ENCODE measurements around the gene RLF. TPM values are rescaled to one million over a fixed set of nuclear protein-coding genes. Genes with fewer than 3 reads are reported as not detected.
"Not testable (repeated sequence)": the region's sequence is repeated elsewhere in the genome, so short reads cannot be mapped to it uniquely, and the experiment has no call there.

RLF gene
- total RNA-seq, 6 experiments from 2014 or later = 7.2 to 10.2 (median 8.8) TPM

- DNase-seq = no peak
- peaks cover 11% of the 10 kb centered on the region for H3K4me1 Mint-ChIP-seq (ENCODE audit: low read depth)
- H3K36me3 Mint-ChIP-seq (ENCODE audit: low read depth) = peaks cover 6% of the 10 kb centered on the region; the same call in 1 of the 2 replicates
- TF ChIP-seq, protein P1, sequence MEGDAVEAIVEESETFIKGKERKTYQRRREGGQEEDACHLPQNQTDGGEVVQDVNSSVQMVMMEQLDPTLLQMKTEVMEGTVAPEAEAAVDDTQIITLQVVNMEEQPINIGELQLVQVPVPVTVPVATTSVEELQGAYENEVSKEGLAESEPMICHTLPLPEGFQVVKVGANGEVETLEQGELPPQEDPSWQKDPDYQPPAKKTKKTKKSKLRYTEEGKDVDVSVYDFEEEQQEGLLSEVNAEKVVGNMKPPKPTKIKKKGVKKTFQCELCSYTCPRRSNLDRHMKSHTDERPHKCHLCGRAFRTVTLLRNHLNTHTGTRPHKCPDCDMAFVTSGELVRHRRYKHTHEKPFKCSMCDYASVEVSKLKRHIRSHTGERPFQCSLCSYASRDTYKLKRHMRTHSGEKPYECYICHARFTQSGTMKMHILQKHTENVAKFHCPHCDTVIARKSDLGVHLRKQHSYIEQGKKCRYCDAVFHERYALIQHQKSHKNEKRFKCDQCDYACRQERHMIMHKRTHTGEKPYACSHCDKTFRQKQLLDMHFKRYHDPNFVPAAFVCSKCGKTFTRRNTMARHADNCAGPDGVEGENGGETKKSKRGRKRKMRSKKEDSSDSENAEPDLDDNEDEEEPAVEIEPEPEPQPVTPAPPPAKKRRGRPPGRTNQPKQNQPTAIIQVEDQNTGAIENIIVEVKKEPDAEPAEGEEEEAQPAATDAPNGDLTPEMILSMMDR (IDR thresholded peaks at IDR 0.05) = no peak
- H3K27me3 Mint-ChIP-seq (ENCODE audit: insufficient read depth) = no peaks in the 10 kb centered on the region
- no peak overlapping the region for H3K27ac Mint-ChIP-seq
- no peaks in the 10 kb centered on the region for H3K9me3 Mint-ChIP-seq
- H3K4me3 Mint-ChIP-seq = no peak overlapping the region
Measured at GRCh38 chr1:40174788-40175187, 13.6 kb downstream of the RLF start.

GRCh38 chr1:40176989-40177388 lies 15.8 kb downstream of the RLF start:
- not testable (repeated sequence) for H3K9me3 Mint-ChIP-seq; DNase-seq; H3K4me3 Mint-ChIP-seq; H3K27ac Mint-ChIP-seq; H3K27me3 Mint-ChIP-seq (ENCODE audit: insufficient read depth)
- Mint-ChIP-seq H3K4me1 (ENCODE audit: low read depth) (peaks cover 15% of the 10 kb centered on the region), H3K36me3 (ENCODE audit: low read depth) (peaks cover 10% of the 10 kb centered on the region; the same call in 1 of the 2 replicates)

DNA sequence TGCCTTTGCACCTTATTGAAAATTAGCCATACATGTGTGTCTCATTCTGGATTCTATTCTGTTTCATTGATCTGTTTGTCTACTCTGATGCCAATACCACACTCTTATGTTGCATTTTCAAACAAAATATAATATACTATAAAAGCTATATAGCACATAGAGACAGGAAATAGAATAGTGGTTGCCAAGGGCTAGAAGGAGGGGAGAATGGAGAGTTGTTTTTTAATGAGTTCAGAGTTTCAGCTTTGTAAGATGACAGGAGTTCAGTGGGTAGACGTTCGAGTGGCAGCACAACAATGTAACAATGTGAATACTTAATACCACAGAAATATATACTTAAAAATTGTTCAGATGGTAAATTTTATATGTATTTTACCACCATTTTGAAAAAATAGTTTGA lies 17.0 kb downstream of the RLF start:
- TF ChIP-seq, protein P1 (IDR thresholded peaks at IDR 0.05) = no peak
- peaks cover 25% of the 10 kb centered on the region for H3K4me1 Mint-ChIP-seq (ENCODE audit: low read depth)
- no peak for DNase-seq
- no peak overlapping the region for H3K27ac Mint-ChIP-seq
- H3K27me3 Mint-ChIP-seq (ENCODE audit: insufficient read depth) = no peaks in the 10 kb centered on the region
- no peaks in the 10 kb centered on the region for H3K9me3 Mint-ChIP-seq
- H3K36me3 Mint-ChIP-seq (ENCODE audit: low read depth) = peaks cover 10% of the 10 kb centered on the region; the same call in 1 of the 2 replicates
- no peak overlapping the region for H3K4me3 Mint-ChIP-seq

DNA sequence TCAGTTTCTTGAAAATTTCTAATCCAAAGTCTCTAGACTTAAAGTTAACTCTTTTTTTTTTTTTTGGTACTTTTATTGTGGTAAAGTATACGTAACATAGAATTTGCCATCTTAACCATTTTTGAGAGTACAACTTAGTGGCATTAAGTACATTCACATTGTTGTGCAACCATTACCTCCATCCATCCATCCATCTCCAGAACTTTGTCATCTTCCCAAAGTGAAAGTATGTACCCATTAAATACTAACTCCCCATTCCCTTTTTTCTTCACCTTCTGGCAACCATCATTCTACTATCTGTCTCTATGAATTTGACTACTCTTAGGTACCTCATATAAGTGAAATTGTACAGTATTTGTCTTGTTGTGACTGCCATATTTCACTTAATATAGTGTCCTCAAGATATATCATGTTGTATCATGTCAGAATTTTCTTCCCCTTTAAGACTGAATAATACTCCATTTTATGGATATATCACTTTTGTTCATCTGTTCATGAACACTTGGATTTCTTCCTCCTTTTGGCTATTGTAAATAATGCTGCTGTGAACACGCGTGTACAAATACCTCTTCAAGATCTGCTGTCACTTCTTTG lies 18.4 kb downstream of the RLF start:
- Mint-ChIP-seq H3K9me3 (no peaks in the 10 kb centered on the region), H3K36me3 (ENCODE audit: low read depth) (peaks cover 10% of the 10 kb centered on the region; the same call in 1 of the 2 replicates), H3K4me1 (ENCODE audit: low read depth) (peaks cover 37% of the 10 kb centered on the region), H3K27me3 (ENCODE audit: insufficient read depth) (no peaks in the 10 kb centered on the region), H3K4me3 (no peak overlapping the region), H3K27ac (no peak overlapping the region)
- no peak for DNase-seq
- TF ChIP-seq, protein P1 (IDR thresholded peaks at IDR 0.05) = no peak

- Mint-ChIP-seq H3K36me3 (ENCODE audit: low read depth) (peaks cover 10% of the 10 kb centered on the region; the same call in 1 of the 2 replicates), H3K27ac (peak overlapping the region; percentile 6)
- TF ChIP-seq, protein P1 (IDR thresholded peaks at IDR 0.05) = peak; percentile 68
Measured at GRCh38 chr1:40183055-40183710, 22.0 kb downstream of the RLF start.

DNA sequence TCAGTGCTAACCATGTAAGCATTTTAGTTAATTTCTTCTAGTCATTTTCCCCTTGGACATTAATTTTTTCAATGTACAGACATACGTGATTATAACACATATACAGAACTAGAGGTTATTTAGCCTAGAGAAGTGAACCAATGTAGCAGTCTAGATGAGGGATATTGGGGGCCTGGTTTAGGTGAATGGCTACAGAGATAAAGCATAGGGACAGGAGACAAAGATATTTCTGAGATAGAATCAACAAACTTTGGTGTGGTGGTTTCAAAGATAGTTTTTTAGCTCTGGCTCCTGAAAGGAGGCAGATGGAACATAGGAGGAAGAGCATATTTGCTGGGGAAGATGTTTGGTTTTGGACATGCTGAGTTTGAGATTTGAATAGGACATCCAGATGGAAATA lies 23.0 kb downstream of the RLF start:
- no peaks in the 10 kb centered on the region for H3K9me3 Mint-ChIP-seq
- DNase-seq = no peak
- H3K36me3 Mint-ChIP-seq (ENCODE audit: low read depth) = peaks cover 10% of the 10 kb centered on the region; the same call in 1 of the 2 replicates
- H3K27me3 Mint-ChIP-seq (ENCODE audit: insufficient read depth) = no peaks in the 10 kb centered on the region
- TF ChIP-seq, protein P1 (IDR thresholded peaks at IDR 0.05) = no peak
- H3K4me3 Mint-ChIP-seq = no peak overlapping the region
- no peak overlapping the region for H3K27ac Mint-ChIP-seq
- H3K4me1 Mint-ChIP-seq (ENCODE audit: low read depth) = peaks cover 59% of the 10 kb centered on the region

More at GRCh38 chr1:40183055-40183710, 22.0 kb downstream of the RLF start:
- H3K4me1 Mint-ChIP-seq (ENCODE audit: low read depth) = peaks cover 58% of the 10 kb centered on the region
- no peaks in the 10 kb centered on the region for H3K9me3 Mint-ChIP-seq
- no peaks in the 10 kb centered on the region for H3K27me3 Mint-ChIP-seq (ENCODE audit: insufficient read depth)
- peak; percentile 13 for DNase-seq
- H3K4me3 Mint-ChIP-seq = no peak overlapping the region
